K562 (cell line): ENCODE measurements around the gene RAB3GAP2.

Experiments
- CTCF ChIP-seq, 3 experiments: IDR thresholded peaks in 2 of 3; conservative IDR thresholded peaks in 1 of 3; 2 replicates each; pipeline ENCODE4 v1.5.1; 2011 to 2012; ENCODE audit warnings: low read length in 3 of 3, mild to moderate bottlenecking in 3 of 3, control low read depth in 2 of 3, improper control_type of control experiment in 1 of 3, inconsistent platforms in 1 of 3, low read depth in 1 of 3, mixed read lengths in 1 of 3, moderate library complexity in 1 of 3; ENCODE audit not compliant: insufficient read depth in 2 of 3
- HNRNPH1 ChIP-seq: fragments of 200-400 bp; formaldehyde crosslinking; optimal IDR thresholded peaks from 2 replicates; pipeline ENCODE3; 2017; ENCODE audit warnings: low read depth, mild to moderate bottlenecking, low read length, moderate library complexity
- RB1 ChIP-seq: fragments of 450-650 bp; IDR thresholded peaks from 2 replicates; pipeline ENCODE4 v1.6.1; 2017; ENCODE audit warnings: low read depth, mild to moderate bottlenecking
- THAP7 ChIP-seq: fragments of 250-450 bp; sonication (Bioruptor Pico); IDR thresholded peaks from 2 replicates; pipeline ENCODE4 v1.5.0; 2021
- TF ChIP-seq, protein P1 (sequence below), 2 experiments: fragments of 200-800 bp in 1 of 2; sonication (Bioruptor generic) in 1 of 2; sonication (generic) in 1 of 2; formaldehyde crosslinking in 1 of 2; IDR thresholded peaks in 1 of 2; conservative IDR thresholded peaks in 1 of 2; 2 replicates each; pipeline versions ENCODE4 v1.5.0 to v1.6.1; 2016 to 2020; ENCODE audit warnings: missing compliant biosample characterization in 1 of 2, missing genetic modification characterization in 1 of 2, missing genetic modification reagents in 1 of 2

DNA sequence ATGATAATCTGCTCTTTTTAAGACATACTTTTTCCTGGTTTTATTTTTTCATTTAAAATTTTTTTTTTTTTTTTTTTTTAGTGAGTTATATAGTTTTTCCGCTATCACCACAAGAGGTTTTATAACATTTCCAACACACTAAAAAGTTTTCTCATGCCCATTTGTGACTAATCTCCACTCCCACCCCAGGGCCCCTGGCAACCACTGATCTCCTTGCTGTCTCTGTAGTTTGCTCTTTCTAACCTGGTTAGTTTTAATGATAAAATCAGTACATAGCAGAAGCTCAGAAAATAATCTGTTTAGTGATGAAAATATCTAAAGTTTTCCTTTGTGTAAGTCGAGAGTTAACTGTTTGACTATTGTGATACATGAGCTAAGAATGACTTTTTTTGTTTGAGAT, 136.5 kb downstream of the RAB3GAP2 start:
- TF ChIP-seq RB1 = no peak
- TF ChIP-seq CTCF (IDR thresholded peaks at IDR 0.05 in 2 of 3, conservative IDR thresholded peaks at IDR 0.05 in 1 of 3; ENCODE audit: insufficient read depth in 2 of 3, low read depth in 1 of 3, low read length in 3 of 3) = no peak
- TF ChIP-seq, protein P1, sequence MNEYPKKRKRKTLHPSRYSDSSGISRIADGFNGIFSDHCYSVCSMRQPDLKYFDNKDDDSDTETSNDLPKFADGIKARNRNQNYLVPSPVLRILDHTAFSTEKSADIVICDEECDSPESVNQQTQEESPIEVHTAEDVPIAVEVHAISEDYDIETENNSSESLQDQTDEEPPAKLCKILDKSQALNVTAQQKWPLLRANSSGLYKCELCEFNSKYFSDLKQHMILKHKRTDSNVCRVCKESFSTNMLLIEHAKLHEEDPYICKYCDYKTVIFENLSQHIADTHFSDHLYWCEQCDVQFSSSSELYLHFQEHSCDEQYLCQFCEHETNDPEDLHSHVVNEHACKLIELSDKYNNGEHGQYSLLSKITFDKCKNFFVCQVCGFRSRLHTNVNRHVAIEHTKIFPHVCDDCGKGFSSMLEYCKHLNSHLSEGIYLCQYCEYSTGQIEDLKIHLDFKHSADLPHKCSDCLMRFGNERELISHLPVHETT (CRISPR knock-in tag; conservative IDR thresholded peaks at IDR 0.05 in 1 of 2, IDR thresholded peaks at IDR 0.05 in 1 of 2) = no peak
- no peak for TF ChIP-seq HNRNPH1
- TF ChIP-seq THAP7 (CRISPR knock-in tag) = no peak
